Gastrocnemius medialis (tissue), 4 donors: ENCODE data around the gene SMAD4.

Experiments
- POLR2A ChIP-seq, 2 donors: fragments of 450-650 bp; IDR thresholded peaks; one replicate each; pipeline ENCODE4 v1.6.1; 2017; ENCODE audit warnings: antibody characterized with exemption in 2 of 2, mild to moderate bottlenecking in 2 of 2, moderate library complexity in 2 of 2
- TF ChIP-seq, protein P1 (sequence below), 5 experiments: fragments of 450-650 bp in 3 of 5; fragments of 200-600 bp in 2 of 5; sonication (generic) in 2 of 5; IDR thresholded peaks in 4 of 5; conservative IDR thresholded peaks in 1 of 5; 1 replicate in 4 of 5; 2 replicates in 1 of 5; pipeline ENCODE4 v1.5.1; 2016 to 2019; ENCODE audit warnings: antibody characterized with exemption in 5 of 5, mild to moderate bottlenecking in 3 of 5, moderate library complexity in 3 of 5

DNA sequence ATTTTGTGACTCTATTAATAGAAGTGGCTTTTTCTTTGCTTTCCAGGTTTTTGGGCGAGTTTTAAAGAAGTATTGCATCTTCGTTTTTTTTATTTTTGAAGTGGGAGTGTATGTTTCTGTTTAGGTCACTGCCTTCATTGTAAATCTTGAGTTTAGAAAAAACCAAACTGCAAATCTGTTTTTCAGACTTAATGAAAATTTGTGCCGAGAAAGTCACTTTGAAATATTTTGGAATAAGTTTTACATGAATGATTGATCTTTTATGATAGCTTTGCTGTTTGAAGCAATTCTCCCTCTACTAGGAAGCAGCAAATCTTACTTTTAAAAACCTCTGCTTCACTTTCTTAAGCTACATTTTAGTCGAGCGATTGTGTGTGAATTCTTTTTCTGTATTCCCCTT, 2.2 kb downstream of the SMAD4 start:
- no peak for TF ChIP-seq POLR2A (IDR thresholded peaks at IDR 0.05)
- TF ChIP-seq, protein P1, sequence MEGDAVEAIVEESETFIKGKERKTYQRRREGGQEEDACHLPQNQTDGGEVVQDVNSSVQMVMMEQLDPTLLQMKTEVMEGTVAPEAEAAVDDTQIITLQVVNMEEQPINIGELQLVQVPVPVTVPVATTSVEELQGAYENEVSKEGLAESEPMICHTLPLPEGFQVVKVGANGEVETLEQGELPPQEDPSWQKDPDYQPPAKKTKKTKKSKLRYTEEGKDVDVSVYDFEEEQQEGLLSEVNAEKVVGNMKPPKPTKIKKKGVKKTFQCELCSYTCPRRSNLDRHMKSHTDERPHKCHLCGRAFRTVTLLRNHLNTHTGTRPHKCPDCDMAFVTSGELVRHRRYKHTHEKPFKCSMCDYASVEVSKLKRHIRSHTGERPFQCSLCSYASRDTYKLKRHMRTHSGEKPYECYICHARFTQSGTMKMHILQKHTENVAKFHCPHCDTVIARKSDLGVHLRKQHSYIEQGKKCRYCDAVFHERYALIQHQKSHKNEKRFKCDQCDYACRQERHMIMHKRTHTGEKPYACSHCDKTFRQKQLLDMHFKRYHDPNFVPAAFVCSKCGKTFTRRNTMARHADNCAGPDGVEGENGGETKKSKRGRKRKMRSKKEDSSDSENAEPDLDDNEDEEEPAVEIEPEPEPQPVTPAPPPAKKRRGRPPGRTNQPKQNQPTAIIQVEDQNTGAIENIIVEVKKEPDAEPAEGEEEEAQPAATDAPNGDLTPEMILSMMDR (IDR thresholded peaks at IDR 0.05 in 4 of 5, conservative IDR thresholded peaks at IDR 0.05 in 1 of 5), result no peak
